Lung (tissue), 12 donors: ENCODE measurements around the gene CSRNP3. TPM values are rescaled to one million over a fixed set of nuclear protein-coding genes. Genes with fewer than 3 reads are reported as not detected.
"Not testable (repeated sequence)": the region's sequence is repeated elsewhere in the genome, so short reads cannot be mapped to it uniquely, and the experiment has no call there.

ENCODE experiments used
- ATAC-seq: fragments of 200-7000 bp; cut with Tn5 transposase; one replicate; pipeline ENCODE4 v1.9.1; 2020; ENCODE audit warnings: moderate number of reproducible peaks; ENCODE audit not compliant: insufficient read depth, low FRiP score
- DNase-seq, 3 donors: peaks; one replicate each; pipeline ENCODE4 v3.0.0-alpha.2; 2013 to 2017
- H3K27ac ChIP-seq, 2 donors: one replicate each; pipeline ENCODE4 v1.5.1; 2013; ENCODE audit warnings: mild to moderate bottlenecking in 2 of 2, moderate library complexity in 2 of 2, control low read depth in 1 of 2, inconsistent platforms in 1 of 2, low read depth in 1 of 2, low read length in 1 of 2
- H3K27me3 ChIP-seq, 3 donors: one replicate each; pipeline ENCODE4 v1.5.1; 2013; ENCODE audit warnings: low read length in 2 of 3; ENCODE audit not compliant: control insufficient read depth in 3 of 3, insufficient read depth in 3 of 3
- H3K36me3 ChIP-seq, 4 donors: one replicate each; pipeline ENCODE4 v1.5.1; 2013; ENCODE audit warnings: low read length in 4 of 4, mild to moderate bottlenecking in 1 of 4, moderate library complexity in 1 of 4; ENCODE audit not compliant: control insufficient read depth in 4 of 4, insufficient read depth in 4 of 4
- H3K4me1 ChIP-seq, 5 donors: one replicate each; pipeline ENCODE4 v1.5.1; 2013; ENCODE audit warnings: low read length in 5 of 5, mild to moderate bottlenecking in 2 of 5, moderate library complexity in 1 of 5; ENCODE audit not compliant: control insufficient read depth in 5 of 5, insufficient read depth in 5 of 5
- H3K4me3 ChIP-seq: one replicate; pipeline ENCODE4 v1.5.1; 2013; ENCODE audit warnings: mild to moderate bottlenecking, control low read depth, moderate library complexity
- H3K9ac ChIP-seq, 2 donors: one replicate each; pipeline ENCODE4 v1.5.1; 2013; ENCODE audit warnings: low read length in 2 of 2, control low read depth in 1 of 2; ENCODE audit not compliant: insufficient read depth in 1 of 2
- H3K9me3 ChIP-seq, 4 donors: one replicate each; pipeline ENCODE4 v1.5.1; 2013; ENCODE audit warnings: low read length in 3 of 4, mild to moderate bottlenecking in 1 of 4, moderate library complexity in 1 of 4; ENCODE audit not compliant: control insufficient read depth in 4 of 4, insufficient read depth in 3 of 4
- WGBS, 2 donors: extraction: QIAGEN DNeasy Blood & Tissue Kit; methylation state at CpG; one replicate each; pipeline ENCODE4 v1.1.7; 2013; 5-methylcytosine and 5-hydroxymethylcytosine counted together
- polyA plus RNA-seq, 2 donors: library from polyadenylated mRNA; stranded (reverse); fragments of 200-250 nt; gene quantifications; one replicate each; pipeline ENCODE4 v1.2.1, GENCODE V29; 2013
- total RNA-seq, 2 donors: library from RNA; depleted of rRNA in 1 of 2; stranded (reverse); fragments of >200 nt in 1 of 2; gene quantifications; one replicate each; pipeline ENCODE4 v1.2.1, GENCODE V29; 2014 to 2021
- TF ChIP-seq, protein P1 (sequence below): IDR thresholded peaks from 2 replicates; pipeline ENCODE4 v1.5.1; 2012; ENCODE audit warnings: mild to moderate bottlenecking; ENCODE audit errors: control extremely low read depth, extremely low read depth
- donor health status: control.
- donor health status: control.
- donor health status: Bipolar disorder and iron deficiency.
- donor health status: healthy.
- donor health status: DM: yes; HTN: yes; CAD: no.

The CSRNP3 gene
- total and polyA plus RNA-seq, 4 donors: 0.25 to 8.7 (median 1.8) TPM

DNA sequence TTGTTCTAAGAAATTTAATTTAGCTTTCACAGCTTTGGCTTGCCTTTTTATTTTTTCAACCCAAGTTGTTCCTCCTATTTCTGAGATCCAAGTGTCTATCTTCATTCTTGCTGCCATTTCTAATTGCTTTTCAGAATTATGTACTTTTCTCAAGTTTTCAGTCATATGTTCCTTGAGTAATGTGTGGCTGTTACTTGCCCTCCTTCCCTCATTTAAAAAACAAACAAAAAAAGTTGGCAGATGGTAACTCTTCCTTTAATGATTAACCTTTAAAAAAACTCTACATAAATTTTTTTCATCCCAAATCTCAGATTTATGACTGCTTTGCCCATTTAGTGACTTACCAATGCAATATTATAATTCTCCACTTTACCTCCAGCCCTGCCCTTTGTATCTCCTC, 193.2 kb downstream of the CSRNP3 start:
- TF ChIP-seq, protein P1, sequence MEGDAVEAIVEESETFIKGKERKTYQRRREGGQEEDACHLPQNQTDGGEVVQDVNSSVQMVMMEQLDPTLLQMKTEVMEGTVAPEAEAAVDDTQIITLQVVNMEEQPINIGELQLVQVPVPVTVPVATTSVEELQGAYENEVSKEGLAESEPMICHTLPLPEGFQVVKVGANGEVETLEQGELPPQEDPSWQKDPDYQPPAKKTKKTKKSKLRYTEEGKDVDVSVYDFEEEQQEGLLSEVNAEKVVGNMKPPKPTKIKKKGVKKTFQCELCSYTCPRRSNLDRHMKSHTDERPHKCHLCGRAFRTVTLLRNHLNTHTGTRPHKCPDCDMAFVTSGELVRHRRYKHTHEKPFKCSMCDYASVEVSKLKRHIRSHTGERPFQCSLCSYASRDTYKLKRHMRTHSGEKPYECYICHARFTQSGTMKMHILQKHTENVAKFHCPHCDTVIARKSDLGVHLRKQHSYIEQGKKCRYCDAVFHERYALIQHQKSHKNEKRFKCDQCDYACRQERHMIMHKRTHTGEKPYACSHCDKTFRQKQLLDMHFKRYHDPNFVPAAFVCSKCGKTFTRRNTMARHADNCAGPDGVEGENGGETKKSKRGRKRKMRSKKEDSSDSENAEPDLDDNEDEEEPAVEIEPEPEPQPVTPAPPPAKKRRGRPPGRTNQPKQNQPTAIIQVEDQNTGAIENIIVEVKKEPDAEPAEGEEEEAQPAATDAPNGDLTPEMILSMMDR: no peak
- no peak for DNase-seq
- ATAC-seq: no peak
- Histone ChIP-seq H3K27ac (no peak overlapping the region), H3K9me3 (no peaks in the 10 kb centered on the region), H3K27me3 (no peaks in the 10 kb centered on the region), H3K36me3 (peaks cover 0 to 7% (median 2%) of the 10 kb centered on the region in 4 donors), H3K9ac (no peak overlapping the region), H3K4me1 (no peaks in the 10 kb centered on the region), H3K4me3 (no peak overlapping the region)

DNA sequence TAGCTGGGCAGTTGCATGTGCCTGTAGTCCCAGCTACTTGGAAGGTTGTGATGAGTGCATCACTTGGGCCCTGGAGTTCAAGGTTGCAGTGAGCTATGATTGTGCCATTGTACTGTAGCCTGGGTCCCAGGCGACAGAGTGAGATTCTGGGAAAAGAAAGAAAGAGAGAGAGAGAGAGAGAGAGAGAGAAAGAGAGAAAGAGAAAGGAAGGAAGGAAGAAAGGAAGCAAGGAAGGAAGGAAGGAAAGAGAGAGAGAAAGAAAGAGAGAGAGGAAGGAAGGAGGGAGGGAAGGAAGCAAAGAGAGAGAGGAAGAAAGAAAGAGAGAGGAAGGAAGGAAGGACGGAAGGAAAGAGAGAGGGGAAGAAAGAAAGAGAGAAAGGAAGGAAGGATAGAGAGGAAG, 196.1 kb downstream of the CSRNP3 start:
- 47 to 75% methylated on average over 2 of the region's 2 CpGs for WGBS, 2 donors
- H3K4me3 ChIP-seq: no peak overlapping the region
- H3K27me3 ChIP-seq: no peaks in the 10 kb centered on the region
- ATAC-seq (no peak), DNase-seq (no peak)
- H3K9ac ChIP-seq: no peak overlapping the region
- H3K27ac ChIP-seq: no peak overlapping the region
- H3K4me1 ChIP-seq: no peaks in the 10 kb centered on the region
- H3K9me3 ChIP-seq: no peaks in the 10 kb centered on the region
- TF ChIP-seq, protein P1: no peak
- peaks cover 0 to 4% (median 0%) of the 10 kb centered on the region in 4 donors for H3K36me3 ChIP-seq

DNA sequence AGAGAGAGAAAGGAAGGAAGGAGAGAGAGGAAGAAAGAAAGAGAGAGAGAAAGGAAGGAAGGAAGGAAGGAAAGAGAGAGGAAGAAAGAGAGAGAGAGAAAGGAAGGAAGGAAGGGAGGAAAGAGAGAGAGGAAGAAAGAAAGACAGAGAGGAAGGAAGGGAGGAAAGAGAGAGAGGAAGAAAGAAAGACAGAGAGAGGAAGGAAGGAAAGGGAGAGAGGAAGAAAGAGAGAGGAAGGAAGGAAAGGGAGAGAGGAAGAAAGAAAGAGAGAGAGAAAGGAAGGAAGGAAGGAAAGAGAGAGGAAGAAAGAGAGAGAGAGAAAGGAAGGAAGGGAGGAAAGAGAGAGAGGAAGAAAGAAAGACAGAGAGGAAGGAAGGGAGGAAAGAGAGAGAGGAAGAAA, 196.6 kb downstream of the CSRNP3 start:
- not testable (repeated sequence) for H3K36me3 ChIP-seq, H3K4me3 ChIP-seq, H3K9ac ChIP-seq, DNase-seq, H3K27ac ChIP-seq, H3K9me3 ChIP-seq, H3K27me3 ChIP-seq, ATAC-seq, H3K4me1 ChIP-seq

DNA sequence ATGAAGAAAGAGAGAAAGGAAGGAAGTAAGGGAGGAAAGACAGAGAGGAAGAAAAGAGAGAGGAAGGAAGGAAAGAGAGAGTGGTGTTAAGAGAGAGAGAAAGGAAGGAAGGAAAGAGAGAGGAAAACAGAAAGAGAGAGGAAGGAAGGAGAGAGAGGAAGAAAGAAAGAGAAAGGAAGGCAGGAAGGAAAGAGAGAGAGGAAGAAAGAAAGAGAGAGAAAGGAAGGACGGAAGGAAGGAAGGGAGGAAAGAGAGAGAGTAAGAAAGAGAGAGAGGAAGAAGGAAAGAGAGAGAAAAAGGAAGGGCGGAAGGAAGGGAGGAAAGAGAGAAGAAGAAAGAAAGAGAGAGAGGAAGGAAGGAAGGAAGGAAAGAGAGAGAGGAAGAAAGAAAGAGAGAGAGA, 197.1 kb downstream of the CSRNP3 start:
- 97 to 98% methylated on average over 2 of the region's 2 CpGs for WGBS, 2 donors
- no peaks in the 10 kb centered on the region for H3K4me1 ChIP-seq
- no peak for DNase-seq
- H3K27ac ChIP-seq: no peak overlapping the region
- no peaks in the 10 kb centered on the region for H3K27me3 ChIP-seq
- no peak for ATAC-seq
- H3K36me3 ChIP-seq: peaks cover 0 to 4% (median 0%) of the 10 kb centered on the region in 4 donors
- no peaks in the 10 kb centered on the region for H3K9me3 ChIP-seq
- H3K9ac ChIP-seq: no peak overlapping the region
- TF ChIP-seq, protein P1: no peak
- no peak overlapping the region for H3K4me3 ChIP-seq
